Gastroesophageal sphincter (tissue), 4 donors: ENCODE data around the gene MTUS2. TPM values are rescaled to one million over a fixed set of nuclear protein-coding genes. Genes with fewer than 3 reads are reported as not detected.

ENCODE experiments used
- ATAC-seq: fragments of 150-250 bp; one replicate; pipeline ENCODE4 v1.9.1; 2016; ENCODE audit warnings: mild to moderate bottlenecking, moderate library complexity
- H3K27ac ChIP-seq, 4 donors: fragments of 200-600 bp; sonication (generic) in 3 of 4; 1 replicate in 3 of 4; 2 replicates in 1 of 4; pipeline ENCODE4 v1.5.1; 2016 to 2019
- H3K27me3 ChIP-seq: fragments of 200-600 bp; sonication (generic); one replicate; pipeline ENCODE4 v1.5.1; 2019
- H3K36me3 ChIP-seq, 2 donors: fragments of 200-600 bp; sonication (generic); one replicate each; pipeline ENCODE4 v1.5.1; 2019; ENCODE audit warnings: control low read depth in 1 of 2
- H3K4me1 ChIP-seq, 3 donors: fragments of 200-600 bp; sonication (generic); 1 replicate in 2 of 3; 2 replicates in 1 of 3; pipeline ENCODE4 v1.5.1; 2016 to 2019; ENCODE audit warnings: control low read depth in 2 of 3
- H3K4me3 ChIP-seq, 2 donors: fragments of 200-600 bp; sonication (generic); one replicate each; pipeline ENCODE4 v1.5.1; 2019; ENCODE audit warnings: mild to moderate bottlenecking in 1 of 2, moderate library complexity in 1 of 2
- H3K9me3 ChIP-seq, 3 donors: fragments of 200-600 bp; sonication (generic); one replicate each; pipeline ENCODE4 v1.5.1; 2017 to 2019; ENCODE audit warnings: control low read depth in 2 of 3
- EP300 ChIP-seq: sonication (generic); formaldehyde crosslinking; IDR thresholded peaks from one replicate; pipeline ENCODE4 v1.6.1; 2017; ENCODE audit warnings: antibody characterized with exemption, mild to moderate bottlenecking
- POLR2A ChIP-seq, 2 donors: fragments of 450-650 bp; IDR thresholded peaks; one replicate each; pipeline ENCODE4 v1.6.1; 2017; ENCODE audit warnings: antibody characterized with exemption in 2 of 2, mild to moderate bottlenecking in 2 of 2, moderate library complexity in 1 of 2
- POLR2AphosphoS5 ChIP-seq: sonication (generic); formaldehyde crosslinking; IDR thresholded peaks from one replicate; pipeline ENCODE4 v1.6.1; 2017; ENCODE audit warnings: antibody characterized with exemption
- WGBS, 2 donors: methylation state at CpG; one replicate each; pipeline ENCODE4 v1.1.5; 2018; ENCODE audit warnings: low coverage in 1 of 2; 5-methylcytosine and 5-hydroxymethylcytosine counted together
- total RNA-seq, 4 donors: library from RNA; depleted of rRNA; stranded (reverse); fragments of >200 nt; gene quantifications; one replicate each; pipeline ENCODE4 v1.1.0, GENCODE V29; 2016
- TF ChIP-seq, protein P1 (sequence below), 4 experiments: fragments of 200-600 bp in 2 of 4; fragments of 450-650 bp in 2 of 4; sonication (generic) in 1 of 4; IDR thresholded peaks; one replicate each; pipeline ENCODE4 v1.5.1; 2017 to 2019; ENCODE audit warnings: antibody characterized with exemption in 4 of 4, mild to moderate bottlenecking in 2 of 4, moderate library complexity in 2 of 4

MTUS2 gene
- total RNA-seq, 4 donors from 2014 or later = 0.67 to 36.7 (median 18.4) TPM

DNA sequence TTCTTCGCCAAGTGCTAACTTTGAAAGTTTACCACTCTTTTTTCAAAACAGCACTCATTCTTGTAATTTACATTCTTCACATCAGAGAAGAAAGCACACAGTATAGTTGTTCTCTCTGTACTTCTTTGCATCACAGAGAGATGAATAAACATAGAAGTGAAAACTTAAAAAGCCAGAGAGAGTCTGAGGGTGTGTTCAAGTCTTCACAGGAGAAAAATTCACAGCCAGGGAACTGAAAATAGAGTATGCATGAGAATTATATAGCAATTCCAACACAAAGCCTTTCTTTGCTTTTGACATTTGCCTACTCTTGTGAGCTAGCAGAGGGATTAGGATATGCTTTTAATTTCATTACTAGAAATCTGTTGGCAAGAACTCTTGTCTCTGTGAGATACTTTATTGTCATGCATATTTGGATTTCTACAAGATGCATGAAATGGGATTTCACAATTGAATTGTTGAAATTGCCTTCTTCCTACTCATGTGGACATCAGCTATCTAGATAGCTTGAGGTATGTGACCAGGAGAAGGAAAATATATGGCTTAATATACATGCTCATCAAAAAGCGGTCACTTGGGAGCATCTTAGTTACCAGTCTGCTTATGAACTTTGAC is 609.3 kb downstream of the MTUS2 start:
- H3K9me3 ChIP-seq = no peaks in the 10 kb centered on the region
- no peak for TF ChIP-seq POLR2A (IDR thresholded peaks at IDR 0.05)
- TF ChIP-seq, protein P1, sequence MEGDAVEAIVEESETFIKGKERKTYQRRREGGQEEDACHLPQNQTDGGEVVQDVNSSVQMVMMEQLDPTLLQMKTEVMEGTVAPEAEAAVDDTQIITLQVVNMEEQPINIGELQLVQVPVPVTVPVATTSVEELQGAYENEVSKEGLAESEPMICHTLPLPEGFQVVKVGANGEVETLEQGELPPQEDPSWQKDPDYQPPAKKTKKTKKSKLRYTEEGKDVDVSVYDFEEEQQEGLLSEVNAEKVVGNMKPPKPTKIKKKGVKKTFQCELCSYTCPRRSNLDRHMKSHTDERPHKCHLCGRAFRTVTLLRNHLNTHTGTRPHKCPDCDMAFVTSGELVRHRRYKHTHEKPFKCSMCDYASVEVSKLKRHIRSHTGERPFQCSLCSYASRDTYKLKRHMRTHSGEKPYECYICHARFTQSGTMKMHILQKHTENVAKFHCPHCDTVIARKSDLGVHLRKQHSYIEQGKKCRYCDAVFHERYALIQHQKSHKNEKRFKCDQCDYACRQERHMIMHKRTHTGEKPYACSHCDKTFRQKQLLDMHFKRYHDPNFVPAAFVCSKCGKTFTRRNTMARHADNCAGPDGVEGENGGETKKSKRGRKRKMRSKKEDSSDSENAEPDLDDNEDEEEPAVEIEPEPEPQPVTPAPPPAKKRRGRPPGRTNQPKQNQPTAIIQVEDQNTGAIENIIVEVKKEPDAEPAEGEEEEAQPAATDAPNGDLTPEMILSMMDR (IDR thresholded peaks at IDR 0.05) = no peak
- TF ChIP-seq POLR2AphosphoS5 = no peak
- TF ChIP-seq EP300 = no peak
- 77 to 83% methylated on average over 2 of the region's 2 CpGs for WGBS, 2 donors
- H3K4me3 ChIP-seq = peak overlapping the region; percentile 40 to 58
- H3K27me3 ChIP-seq = peaks cover 11% of the 10 kb centered on the region
- H3K27ac ChIP-seq = peak overlapping the region; percentile 8 to 87 (median 83)
- no peaks in the 10 kb centered on the region for H3K36me3 ChIP-seq
- H3K4me1 ChIP-seq = peaks cover 1 to 47% (median 4%) of the 10 kb centered on the region in 3 donors
- ATAC-seq = no peak

DNA sequence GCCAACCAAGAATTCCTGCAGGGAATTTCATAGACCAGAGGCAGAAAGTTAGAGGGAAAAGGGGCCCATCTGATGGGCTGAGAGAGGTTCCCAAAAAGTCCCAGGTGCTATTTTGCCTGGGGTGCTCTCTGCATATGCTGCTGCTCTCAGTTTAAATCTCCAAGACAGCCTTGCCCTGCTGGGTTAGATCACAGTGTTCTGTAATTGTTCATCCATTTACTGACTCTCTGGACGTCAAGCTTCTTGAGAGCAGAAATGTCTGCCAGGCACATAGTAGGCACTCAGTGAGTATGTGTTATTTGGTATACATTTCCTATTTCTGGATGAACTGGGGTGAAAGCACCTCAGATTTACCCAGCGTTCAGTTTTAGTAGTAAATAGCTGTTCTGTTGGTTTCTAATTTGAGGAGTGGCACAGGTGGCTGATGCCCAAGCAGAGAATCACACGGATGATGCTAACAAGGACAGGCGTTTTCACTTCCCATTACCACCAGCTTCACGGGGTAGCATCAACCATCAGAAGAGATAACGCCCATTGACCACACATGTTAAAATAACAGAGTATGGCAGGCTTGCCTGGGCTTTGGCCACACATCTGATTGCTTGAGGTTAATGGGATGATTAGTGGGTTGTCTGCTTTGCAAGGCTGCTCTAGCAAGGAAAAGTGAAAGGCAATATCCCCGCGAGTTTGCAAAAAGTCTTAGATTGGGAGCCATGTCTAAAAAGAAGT is 614.2 kb downstream of the MTUS2 start:
- ATAC-seq = no peak
- H3K4me1 ChIP-seq = peaks cover 5 to 69% (median 15%) of the 10 kb centered on the region in 3 donors

DNA sequence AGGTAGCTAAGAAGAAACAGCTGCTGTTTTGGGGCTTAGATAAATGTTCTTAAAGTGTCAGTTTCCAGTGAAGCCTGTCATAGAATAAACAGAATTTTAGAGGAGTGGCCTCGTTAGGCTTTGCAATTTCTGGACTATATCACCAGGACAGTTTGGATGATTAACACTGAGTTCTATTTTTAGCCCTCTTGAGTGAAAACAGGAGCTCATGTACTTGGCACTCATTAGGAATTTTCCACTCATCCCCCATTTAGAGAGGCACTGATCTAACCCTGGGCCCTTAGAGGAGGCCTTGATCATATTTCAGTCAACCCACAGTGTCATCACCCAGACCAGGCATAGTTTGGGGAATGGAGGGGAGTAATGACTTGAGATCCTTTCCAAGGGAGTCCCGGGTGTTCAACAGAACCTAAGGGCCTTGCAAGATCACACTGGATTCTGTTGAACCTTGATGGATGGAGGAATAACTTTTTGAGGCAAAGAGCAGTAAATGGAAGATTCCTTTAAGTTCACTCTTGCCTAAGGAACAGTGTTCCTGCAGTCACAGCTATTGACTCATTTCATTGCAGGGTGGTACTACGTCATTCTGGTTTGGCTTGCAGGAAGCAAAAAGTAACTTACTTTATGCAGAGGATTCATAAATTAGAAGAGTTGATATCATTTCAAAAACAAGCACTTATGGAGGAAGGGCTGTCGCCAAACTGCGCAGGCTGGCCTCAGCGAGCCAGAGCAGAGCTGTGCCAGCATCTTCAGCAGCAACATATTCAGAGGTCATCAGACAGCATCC is 615.2 kb downstream of the MTUS2 start:
- peak; percentile 82 for ATAC-seq
- Histone ChIP-seq H3K9me3 (no peaks in the 10 kb centered on the region), H3K27ac (peak overlapping the region; percentile 71 to 84 (median 78)), H3K27me3 (no peaks in the 10 kb centered on the region), H3K4me1 (peaks cover 5 to 72% (median 15%) of the 10 kb centered on the region in 3 donors), H3K36me3 (no peaks in the 10 kb centered on the region), H3K4me3 (no peak overlapping the region)
- TF ChIP-seq POLR2A (IDR thresholded peaks at IDR 0.05) (no peak), EP300 (no peak), POLR2AphosphoS5 (peak; percentile 97)
- TF ChIP-seq, protein P1 (IDR thresholded peaks at IDR 0.05) = no peak
- 20 to 21% methylated on average over 1 to 6 of the region's 6 CpGs for WGBS, 2 donors

More for the DNA sequence above, 614.2 kb downstream of the MTUS2 start:
- H3K27ac ChIP-seq = peak overlapping the region; percentile 71 to 84 (median 78)
- no peaks in the 10 kb centered on the region for H3K36me3 ChIP-seq
- H3K27me3 ChIP-seq = no peaks in the 10 kb centered on the region
- 45 to 59% methylated on average over 7 of the region's 8 CpGs for WGBS, 2 donors
- no peaks in the 10 kb centered on the region for H3K9me3 ChIP-seq
- TF ChIP-seq POLR2AphosphoS5 (no peak), EP300 (no peak), POLR2A (IDR thresholded peaks at IDR 0.05) (no peak)
- TF ChIP-seq, protein P1 (IDR thresholded peaks at IDR 0.05) = no peak
- H3K4me3 ChIP-seq = no peak overlapping the region

DNA sequence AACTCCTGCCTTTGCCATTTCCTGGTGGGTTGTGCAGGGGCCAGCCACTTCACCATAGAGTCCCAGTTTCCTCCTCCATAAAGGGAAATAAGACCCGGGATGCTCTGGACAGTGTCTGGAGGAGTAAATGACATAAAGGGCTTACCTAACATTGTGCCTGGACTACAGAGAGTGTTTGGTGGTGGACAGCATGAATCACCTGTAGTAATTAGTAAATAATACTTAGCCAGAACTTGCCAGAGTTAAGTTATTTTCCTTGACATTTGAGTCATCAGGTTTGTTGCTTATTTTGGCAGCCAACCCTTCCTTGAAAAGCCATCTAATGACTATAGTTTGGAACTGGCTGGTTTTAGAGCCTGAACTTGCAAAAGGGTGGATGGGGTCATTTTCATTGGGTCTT is 616.2 kb downstream of the MTUS2 start:
- Histone ChIP-seq H3K27me3 (no peaks in the 10 kb centered on the region), H3K27ac (peak overlapping the region; percentile 71 to 84 (median 78)), H3K4me1 (peaks cover 5 to 72% (median 15%) of the 10 kb centered on the region in 3 donors), H3K4me3 (no peak overlapping the region), H3K36me3 (no peaks in the 10 kb centered on the region), H3K9me3 (no peaks in the 10 kb centered on the region)
- 17 to 22% methylated on average over 1 of the region's 1 CpG for WGBS, 2 donors
- TF ChIP-seq, protein P1 (IDR thresholded peaks at IDR 0.05) = no peak
- TF ChIP-seq POLR2A (IDR thresholded peaks at IDR 0.05) (no peak), POLR2AphosphoS5 (peak; percentile 89), EP300 (no peak)
- no peak for ATAC-seq
